Adrenal gland (tissue), 12 donors: Measurements from ENCODE around the gene SCO1. TPM values are rescaled to one million over a fixed set of nuclear protein-coding genes. Genes with fewer than 3 reads are reported as not detected.

Experiments used
- DNase-seq, 7 donors: peaks; one replicate each; pipeline ENCODE4 v3.0.0-alpha.2; 2019 to 2020
- H3K27ac ChIP-seq, 5 donors: fragments of 200-600 bp; sonication (generic) in 4 of 5; 1 replicate in 3 of 5; 2 replicates in 2 of 5; pipeline versions ENCODE4 v1.5.1 to v1.8.0; 2016 to 2020; ENCODE audit warnings: mild to moderate bottlenecking in 1 of 5
- H3K27me3 ChIP-seq: fragments of 200-600 bp; 2 replicates; pipeline ENCODE4 v1.8.0; 2021
- H3K36me3 ChIP-seq, 2 donors: fragments of 200-600 bp; replicated peaks in 1 of 2; 1 replicate in 1 of 2; 2 replicates in 1 of 2; pipeline versions ENCODE4 v1.5.1 to v1.8.0; 2018 to 2022
- H3K4me1 ChIP-seq, 2 donors: fragments of 200-600 bp; replicated peaks in 1 of 2; 1 replicate in 1 of 2; 2 replicates in 1 of 2; pipeline versions ENCODE4 v1.5.1 to v1.8.0; 2018 to 2021
- H3K4me3 ChIP-seq, 4 donors: fragments of 200-600 bp; sonication (generic) in 3 of 4; one replicate each; pipeline ENCODE4 v1.5.1; 2016 to 2018
- H3K9me3 ChIP-seq, 3 donors: fragments of 200-600 bp; sonication (generic) in 1 of 3; replicated peaks in 1 of 3; 1 replicate in 2 of 3; 2 replicates in 1 of 3; pipeline versions ENCODE4 v1.5.1 to v1.8.0; 2016 to 2021
- POLR2A ChIP-seq, 2 donors: fragments of 450-650 bp; IDR thresholded peaks; one replicate each; pipeline ENCODE4 v1.6.1; 2017; ENCODE audit warnings: antibody characterized with exemption in 2 of 2, mild to moderate bottlenecking in 2 of 2, moderate library complexity in 1 of 2
- WGBS, 4 donors: extraction: QIAGEN DNeasy Blood & Tissue Kit in 2 of 4; methylation state at CpG; one replicate each; pipeline versions ENCODE4 v1.1.5 to v1.1.7; 2013 to 2017; 5-methylcytosine and 5-hydroxymethylcytosine counted together
- intact Hi-C, 2 donors: fragments of 100-400 bp; cut with DNase I; formaldehyde crosslinking; loops; one replicate each; pipeline versions ENCODE4 v1.14.1 to v1.15.0; 2022 to 2023
- polyA plus RNA-seq, 3 donors: library from polyadenylated mRNA; stranded (reverse); fragments of 200-250 nt in 2 of 3; fragments of 350-450 nt in 1 of 3; fragmentation: Illumina TruSeq in 1 of 3; extraction: RNeasy Lipid Tissue Mini Kit (QIAGEN cat#74804) in 1 of 3; gene quantifications; one replicate each; pipeline ENCODE4 v1.2.3, GENCODE V29; 2013 to 2014
- total RNA-seq, 9 donors: library from RNA; depleted of rRNA in 4 of 9; stranded (reverse); fragments of >200 nt in 4 of 9; fragments of 120-200 nt in 1 of 9; fragmentation: NEBNext Ultra II Directional in 1 of 9; extraction: Animal tissue kit (Norgen Biotek cat#: 25700) in 1 of 9; gene quantifications; one replicate each; pipeline versions ENCODE4 v1.1.0 to v1.2.4, GENCODE V29; 2013 to 2023
- TF ChIP-seq, protein P1 (sequence below), 6 experiments: fragments of 450-650 bp in 4 of 6; fragments of 200-600 bp in 2 of 6; sonication (generic) in 1 of 6; IDR thresholded peaks; 1 replicate in 5 of 6; 2 replicates in 1 of 6; pipeline versions ENCODE4 v1.5.1 to v1.8.0; 2016 to 2021; ENCODE audit warnings: antibody characterized with exemption in 6 of 6, mild to moderate bottlenecking in 2 of 6, moderate library complexity in 1 of 6
- donor health status: healthy with polysubstance abuse.
- donor health status: Bipolar disorder and iron deficiency.
- donor health status: DM: yes; HTN: yes; CAD: no.
- donor health status: DM: no; HTN: no; CAD: no.
- donor health status: DM: no; HTN: no; CAD: no.
- donor health status: DM: yes; HTN: yes; CAD: no.

The SCO1 gene
- total and polyA plus RNA-seq, 12 donors: 6.1 to 55.7 (median 35.1) TPM

DNA sequence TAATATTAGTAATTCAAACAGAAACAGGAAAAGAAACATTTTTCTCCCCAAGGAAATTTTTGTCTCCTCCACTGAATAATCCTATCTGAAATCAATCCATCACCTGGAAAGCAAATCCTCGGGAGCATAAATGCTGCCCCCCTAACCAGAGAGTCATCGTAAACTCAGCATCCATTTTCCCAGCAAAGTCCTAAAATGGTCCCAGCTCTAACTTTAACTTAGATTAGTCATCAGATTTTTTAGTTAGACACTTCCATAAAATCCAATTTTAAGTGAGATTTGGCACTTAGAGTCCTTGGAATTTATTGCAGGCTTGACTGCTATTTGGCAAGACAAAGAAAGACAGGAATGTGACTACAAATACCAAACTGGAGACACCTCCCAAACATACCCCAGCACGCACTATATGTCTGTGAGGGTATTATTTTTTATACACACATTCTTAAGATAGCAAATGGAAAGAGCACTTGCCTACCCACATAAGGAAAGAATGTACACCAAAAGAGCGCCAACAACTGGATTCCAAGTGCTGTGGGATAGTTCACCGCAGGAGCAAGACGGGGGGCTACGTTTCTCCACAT is 15.4 kb downstream of the SCO1 start:
- no peak overlapping the region for H3K27ac ChIP-seq
- WGBS, 4 donors: 76 to 83% (median 79%) methylated on average over 7 of the region's 7 CpGs

DNA sequence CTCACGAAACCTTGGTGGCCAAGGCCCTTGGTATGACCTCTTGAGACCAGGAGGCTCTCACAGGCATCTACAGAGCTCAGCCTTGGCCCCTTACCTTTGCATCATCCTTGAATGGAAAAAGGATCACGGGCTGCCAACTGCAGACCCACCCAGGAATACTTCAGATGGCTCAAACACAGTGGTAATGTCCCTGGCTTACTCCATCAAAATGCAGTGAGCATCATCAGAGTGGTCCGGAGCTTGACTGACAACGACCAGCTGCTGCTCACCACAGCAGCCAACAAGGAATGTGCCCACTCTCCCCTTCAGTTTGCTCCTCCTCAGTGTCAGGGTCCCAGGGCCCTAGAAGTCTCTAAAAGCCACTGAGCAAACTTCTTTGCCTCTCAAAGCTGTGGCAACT is 22.6 kb downstream of the SCO1 start:
- Histone ChIP-seq H3K27ac (no peak overlapping the region), H3K4me3 (no peak overlapping the region), H3K9me3 (no peaks in the 10 kb centered on the region), H3K4me1 (no peaks in the 10 kb centered on the region), H3K36me3 (peaks cover 0 to 15% of the 10 kb centered on the region in 2 donors), H3K27me3 (no peaks in the 10 kb centered on the region)
- TF ChIP-seq, protein P1, sequence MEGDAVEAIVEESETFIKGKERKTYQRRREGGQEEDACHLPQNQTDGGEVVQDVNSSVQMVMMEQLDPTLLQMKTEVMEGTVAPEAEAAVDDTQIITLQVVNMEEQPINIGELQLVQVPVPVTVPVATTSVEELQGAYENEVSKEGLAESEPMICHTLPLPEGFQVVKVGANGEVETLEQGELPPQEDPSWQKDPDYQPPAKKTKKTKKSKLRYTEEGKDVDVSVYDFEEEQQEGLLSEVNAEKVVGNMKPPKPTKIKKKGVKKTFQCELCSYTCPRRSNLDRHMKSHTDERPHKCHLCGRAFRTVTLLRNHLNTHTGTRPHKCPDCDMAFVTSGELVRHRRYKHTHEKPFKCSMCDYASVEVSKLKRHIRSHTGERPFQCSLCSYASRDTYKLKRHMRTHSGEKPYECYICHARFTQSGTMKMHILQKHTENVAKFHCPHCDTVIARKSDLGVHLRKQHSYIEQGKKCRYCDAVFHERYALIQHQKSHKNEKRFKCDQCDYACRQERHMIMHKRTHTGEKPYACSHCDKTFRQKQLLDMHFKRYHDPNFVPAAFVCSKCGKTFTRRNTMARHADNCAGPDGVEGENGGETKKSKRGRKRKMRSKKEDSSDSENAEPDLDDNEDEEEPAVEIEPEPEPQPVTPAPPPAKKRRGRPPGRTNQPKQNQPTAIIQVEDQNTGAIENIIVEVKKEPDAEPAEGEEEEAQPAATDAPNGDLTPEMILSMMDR (IDR thresholded peaks at IDR 0.05): no peak
- no peak for TF ChIP-seq POLR2A (IDR thresholded peaks at IDR 0.05)
- 84 to 93% (median 92%) methylated on average over 2 to 4 of the region's 4 CpGs; no CpG with 5 or more reads in 1 of the 4 donors for WGBS, 4 donors
- intact Hi-C loops: no loop called here
- DNase-seq: no peak

More for the DNA sequence above, 15.4 kb downstream of the SCO1 start:
- H3K4me3 ChIP-seq: no peak overlapping the region
- H3K36me3 ChIP-seq: peaks cover 0 to 52% of the 10 kb centered on the region in 2 donors
- H3K27me3 ChIP-seq: no peaks in the 10 kb centered on the region
- TF ChIP-seq, protein P1 (IDR thresholded peaks at IDR 0.05): no peak
- no peak for TF ChIP-seq POLR2A (IDR thresholded peaks at IDR 0.05)
- intact Hi-C loops: no loop called here
- H3K4me1 ChIP-seq: no peaks in the 10 kb centered on the region
- no peak for DNase-seq
- H3K9me3 ChIP-seq: no peaks in the 10 kb centered on the region

DNA sequence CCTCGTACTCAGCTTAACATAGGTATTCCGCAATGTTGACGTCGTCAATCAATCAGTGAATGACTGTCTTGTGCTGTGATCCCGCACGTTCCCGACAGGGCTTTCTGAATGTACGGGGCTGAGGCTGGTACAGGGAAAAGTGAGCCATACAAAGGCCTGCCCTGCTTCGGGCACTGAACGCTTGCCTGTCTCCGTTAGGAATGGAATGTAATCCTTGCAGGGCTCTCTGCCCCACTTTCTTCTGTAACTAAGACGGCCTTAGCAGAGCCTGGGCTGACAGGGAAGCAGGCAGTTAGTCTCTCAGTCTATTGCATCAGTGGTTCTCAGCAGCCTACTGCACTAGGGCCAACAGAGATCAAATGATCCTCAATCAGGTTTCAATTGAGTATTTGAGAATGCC is 24.0 kb downstream of the SCO1 start:
- TF ChIP-seq, protein P1 (IDR thresholded peaks at IDR 0.05): no peak
- no peak for TF ChIP-seq POLR2A (IDR thresholded peaks at IDR 0.05)
- DNase-seq: no peak
- Histone ChIP-seq H3K27me3 (no peaks in the 10 kb centered on the region), H3K27ac (no peak overlapping the region), H3K4me1 (no peaks in the 10 kb centered on the region), H3K9me3 (no peaks in the 10 kb centered on the region), H3K4me3 (no peak overlapping the region), H3K36me3 (peaks cover 0 to 7% of the 10 kb centered on the region in 2 donors)
- WGBS, 4 donors: 95 to 98% (median 96%) methylated on average over 12 of the region's 12 CpGs
- intact Hi-C loops: no loop called here

DNA sequence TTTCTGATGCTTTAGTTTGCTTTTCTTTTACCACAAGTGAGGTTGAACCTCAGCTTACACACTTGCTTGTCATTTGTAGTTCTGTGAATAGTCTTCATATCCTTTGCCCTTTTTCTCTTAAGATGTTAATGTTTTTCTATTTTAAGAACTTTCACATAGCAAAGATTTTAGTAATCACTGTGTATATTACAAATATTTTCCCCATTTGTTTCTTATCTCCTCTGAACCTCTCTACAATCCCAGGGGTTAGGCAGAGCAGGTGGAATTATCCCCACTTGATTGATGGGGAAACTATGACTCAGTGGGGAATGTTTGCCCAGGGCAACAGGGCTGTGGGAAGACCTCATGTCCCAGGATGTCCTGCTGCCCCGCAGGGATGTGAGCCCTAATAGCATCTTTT is 28.6 kb downstream of the SCO1 start:
- Histone ChIP-seq H3K4me1 (no peaks in the 10 kb centered on the region), H3K36me3 (no peaks in the 10 kb centered on the region), H3K4me3 (no peak overlapping the region), H3K27me3 (no peaks in the 10 kb centered on the region), H3K9me3 (no peaks in the 10 kb centered on the region), H3K27ac (no peak overlapping the region)
- DNase-seq: peak in 1 of 7 donors; percentile 13
- 80 to 100% (median 88%) methylated on average over 1 of the region's 1 CpG for WGBS, 4 donors
- TF ChIP-seq, protein P1 (IDR thresholded peaks at IDR 0.05): no peak
- no peak for TF ChIP-seq POLR2A (IDR thresholded peaks at IDR 0.05)
- intact Hi-C loops: no loop called here
